RWPE2 (cell line): Measurements from ENCODE around the gene CEACAM21.

ENCODE experiments used
- ATAC-seq: fragments of 200-7000 bp; cut with Tn5 transposase; 3 replicates; pipeline ENCODE4 v1.9.1; 2021; ENCODE audit warnings: low read depth
- DNase-seq: peaks from one replicate; pipeline ENCODE4 v3.0.0-alpha.2; 2020; ENCODE audit warnings: low spot score
- H3K27ac ChIP-seq: fragments of 450-650 bp; 2 replicates; pipeline ENCODE4 v1.5.1; 2017; ENCODE audit warnings: mild to moderate bottlenecking; ENCODE audit not compliant: poor library complexity, severe bottlenecking
- H3K27me3 ChIP-seq: fragments of 250-450 bp; sonication (Bioruptor Pico); 2 replicates; pipeline ENCODE4 v1.5.1; 2021; ENCODE audit warnings: mild to moderate bottlenecking, moderate library complexity; ENCODE audit not compliant: insufficient read depth, poor library complexity, severe bottlenecking
- H3K36me3 ChIP-seq: fragments of 250-450 bp; sonication (Bioruptor Pico); 2 replicates; pipeline ENCODE4 v1.5.1; 2020; ENCODE audit warnings: low read depth, mild to moderate bottlenecking, moderate library complexity
- H3K4me1 ChIP-seq: fragments of 250-450 bp; sonication (Bioruptor Pico); 2 replicates; pipeline ENCODE4 v1.5.1; 2021; ENCODE audit warnings: mild to moderate bottlenecking, moderate library complexity; ENCODE audit not compliant: insufficient read depth, poor library complexity, severe bottlenecking
- H3K4me3 ChIP-seq: fragments of 250-450 bp; sonication (Bioruptor Pico); 2 replicates; pipeline ENCODE4 v1.5.1; 2021; ENCODE audit warnings: mild to moderate bottlenecking, moderate library complexity; ENCODE audit not compliant: severe bottlenecking
- H3K9me3 ChIP-seq: fragments of 250-450 bp; sonication (Bioruptor Pico); 2 replicates; pipeline ENCODE4 v1.5.1; 2021; ENCODE audit warnings: mild to moderate bottlenecking, moderate library complexity; ENCODE audit not compliant: severe bottlenecking
- TF ChIP-seq, protein P1 (sequence below): fragments of 450-650 bp; IDR thresholded peaks from one replicate; pipeline ENCODE4 v1.5.1; 2017; ENCODE audit warnings: mild to moderate bottlenecking, moderate library complexity; ENCODE audit not compliant: poor library complexity, severe bottlenecking

The CEACAM21 gene

DNA sequence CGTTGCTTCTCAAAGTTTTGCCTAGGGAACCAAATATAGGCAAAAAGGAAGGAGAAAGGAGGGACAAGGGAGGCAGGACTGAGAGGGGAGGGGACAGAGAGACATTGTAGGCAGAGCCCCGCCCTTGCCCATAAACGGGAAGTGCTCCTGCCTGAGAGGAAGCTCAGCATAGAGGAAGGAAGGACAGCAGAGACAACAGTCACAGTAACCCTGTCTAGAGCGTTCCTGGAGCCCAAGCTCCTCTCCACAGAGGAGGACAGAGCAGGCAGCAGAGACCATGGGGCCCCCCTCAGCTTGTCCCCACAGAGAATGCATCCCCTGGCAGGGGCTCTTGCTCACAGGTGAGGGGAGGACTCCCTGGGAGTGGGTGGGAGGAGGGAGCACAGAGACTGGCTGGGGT lies at the start of gene CEACAM21:
Gene CEACAM21, plus strand, starts transcription at position 169 of the 400 bp plus-strand sequence. Its CDS starts 109 bp downstream, at position 278.
- Histone ChIP-seq H3K4me1 (no peaks in the 10 kb centered on the region), H3K27ac (no peak within 1 kb of the TSS), H3K27me3 (peaks cover 6% of the 10 kb centered on the region), H3K36me3 (no peaks in the 10 kb centered on the region), H3K4me3 (no peak within 1 kb of the TSS), H3K9me3 (no peaks in the 10 kb centered on the region)
- DNase-seq (no peak), ATAC-seq (0 out of 3 replicates have a peak, but pooled peaks have one; percentile 27)
- TF ChIP-seq, protein P1, sequence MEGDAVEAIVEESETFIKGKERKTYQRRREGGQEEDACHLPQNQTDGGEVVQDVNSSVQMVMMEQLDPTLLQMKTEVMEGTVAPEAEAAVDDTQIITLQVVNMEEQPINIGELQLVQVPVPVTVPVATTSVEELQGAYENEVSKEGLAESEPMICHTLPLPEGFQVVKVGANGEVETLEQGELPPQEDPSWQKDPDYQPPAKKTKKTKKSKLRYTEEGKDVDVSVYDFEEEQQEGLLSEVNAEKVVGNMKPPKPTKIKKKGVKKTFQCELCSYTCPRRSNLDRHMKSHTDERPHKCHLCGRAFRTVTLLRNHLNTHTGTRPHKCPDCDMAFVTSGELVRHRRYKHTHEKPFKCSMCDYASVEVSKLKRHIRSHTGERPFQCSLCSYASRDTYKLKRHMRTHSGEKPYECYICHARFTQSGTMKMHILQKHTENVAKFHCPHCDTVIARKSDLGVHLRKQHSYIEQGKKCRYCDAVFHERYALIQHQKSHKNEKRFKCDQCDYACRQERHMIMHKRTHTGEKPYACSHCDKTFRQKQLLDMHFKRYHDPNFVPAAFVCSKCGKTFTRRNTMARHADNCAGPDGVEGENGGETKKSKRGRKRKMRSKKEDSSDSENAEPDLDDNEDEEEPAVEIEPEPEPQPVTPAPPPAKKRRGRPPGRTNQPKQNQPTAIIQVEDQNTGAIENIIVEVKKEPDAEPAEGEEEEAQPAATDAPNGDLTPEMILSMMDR = no peak

DNA sequence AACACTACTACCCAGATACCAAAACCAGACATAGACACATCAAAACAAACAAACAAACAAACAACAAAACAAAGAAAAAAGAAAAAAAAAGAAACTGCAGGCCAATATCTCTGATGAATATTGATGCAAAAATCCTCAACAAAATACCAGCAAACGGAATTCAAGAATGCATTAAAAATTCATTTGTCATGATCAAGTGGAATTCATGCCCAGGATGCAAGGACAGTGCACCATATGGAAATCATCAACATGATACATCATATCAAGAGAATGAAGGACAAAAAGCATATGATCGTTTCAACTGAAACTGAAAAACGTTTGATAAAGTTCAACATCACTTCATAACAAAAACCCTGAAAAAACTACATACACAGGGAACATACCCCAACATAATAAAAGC lies 48.9 kb upstream of the CEACAM21 start:
- Histone ChIP-seq H3K36me3 (no peaks in the 10 kb centered on the region), H3K27me3 (peaks cover 61% of the 10 kb centered on the region), H3K4me3 (no peak overlapping the region), H3K27ac (no peak overlapping the region), H3K9me3 (no peaks in the 10 kb centered on the region), H3K4me1 (no peaks in the 10 kb centered on the region)
- DNase-seq = no peak
- ATAC-seq = no peak
- TF ChIP-seq, protein P1 = no peak

DNA sequence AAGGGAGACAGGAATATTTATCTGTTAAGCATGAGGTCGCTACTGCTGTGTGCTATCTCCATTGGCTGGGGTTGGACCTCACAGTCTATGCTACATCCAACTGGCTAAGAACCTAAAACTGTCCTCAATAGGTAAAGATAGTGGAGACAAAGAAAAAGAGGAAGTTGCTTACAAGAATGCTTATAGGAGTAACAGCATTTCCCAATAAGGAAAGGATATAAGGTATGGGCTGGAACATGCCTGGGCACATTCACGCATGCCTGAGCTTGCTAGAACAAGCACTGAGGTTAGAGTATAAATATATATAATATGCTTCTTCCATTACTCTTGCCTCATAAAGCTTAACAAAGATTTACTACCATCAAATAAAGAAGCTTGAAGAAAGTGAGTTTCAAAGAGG lies 47.9 kb upstream of the CEACAM21 start:
- Histone ChIP-seq H3K27ac (no peak overlapping the region), H3K4me1 (no peaks in the 10 kb centered on the region), H3K9me3 (no peaks in the 10 kb centered on the region), H3K4me3 (no peak overlapping the region), H3K27me3 (peaks cover 51% of the 10 kb centered on the region), H3K36me3 (no peaks in the 10 kb centered on the region)
- TF ChIP-seq, protein P1 = no peak
- DNase-seq (no peak), ATAC-seq (no peak)

DNA sequence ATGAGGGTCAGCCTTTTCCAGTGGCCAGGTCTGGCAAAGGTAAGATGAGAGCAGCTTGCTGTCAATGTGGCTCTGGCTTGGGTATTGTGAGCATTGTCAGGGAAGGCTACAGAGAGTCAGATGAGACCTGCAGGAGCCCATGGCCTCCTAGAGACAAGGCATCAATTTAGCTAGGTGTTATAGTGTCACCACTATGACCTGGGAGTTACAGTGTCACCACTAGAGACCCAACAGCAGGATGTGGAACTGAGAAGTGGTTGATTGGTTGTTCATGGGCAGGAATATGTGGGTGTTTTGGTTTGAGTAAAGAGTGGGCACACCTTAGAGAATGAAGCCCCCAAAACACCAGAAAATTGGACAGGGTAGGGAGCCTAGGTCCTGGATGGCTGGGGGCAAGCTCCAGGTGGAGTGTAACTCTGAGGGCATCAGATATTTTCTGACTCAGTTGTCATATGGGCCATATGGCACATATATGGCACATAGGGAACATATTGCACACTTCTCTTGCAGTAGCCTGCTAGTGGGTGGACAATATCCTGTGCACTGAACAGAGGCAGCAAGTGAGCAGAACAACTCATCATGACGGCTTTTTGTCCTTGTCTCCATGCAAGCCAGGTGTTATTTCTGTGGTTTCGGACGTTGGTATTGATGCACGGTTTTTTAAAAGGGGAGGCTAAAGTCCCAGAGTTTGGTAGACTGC lies 46.3 kb upstream of the CEACAM21 start:
- no peaks in the 10 kb centered on the region for H3K4me1 ChIP-seq

DNA sequence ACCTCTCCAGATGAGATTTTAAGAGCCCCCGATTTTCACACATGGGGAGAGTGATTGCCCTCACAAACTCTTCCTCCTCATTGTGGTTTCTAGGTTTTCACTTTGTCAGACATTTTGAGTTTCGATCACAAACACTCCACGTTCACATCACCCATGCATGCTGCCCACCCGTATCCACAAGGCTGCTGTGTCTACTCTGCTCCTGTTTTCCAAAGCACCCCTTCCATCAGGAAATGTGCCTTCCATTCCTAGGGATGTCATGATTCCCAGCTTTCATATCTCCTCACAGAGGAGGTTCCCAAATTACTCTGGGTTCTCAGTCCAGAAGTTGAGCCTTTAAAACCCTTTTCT lies 45.8 kb upstream of the CEACAM21 start:
- ATAC-seq (no peak), DNase-seq (no peak)
- TF ChIP-seq, protein P1 = no peak
- Histone ChIP-seq H3K4me1 (no peaks in the 10 kb centered on the region), H3K27me3 (peaks cover 45% of the 10 kb centered on the region), H3K36me3 (no peaks in the 10 kb centered on the region), H3K4me3 (no peak overlapping the region), H3K9me3 (no peaks in the 10 kb centered on the region), H3K27ac (no peak overlapping the region)

More for the DNA sequence above, 46.3 kb upstream of the CEACAM21 start:
- no peak overlapping the region for H3K27ac ChIP-seq
- no peaks in the 10 kb centered on the region for H3K36me3 ChIP-seq
- H3K4me3 ChIP-seq = no peak overlapping the region
- H3K9me3 ChIP-seq = no peaks in the 10 kb centered on the region
- no peak for ATAC-seq
- peaks cover 45% of the 10 kb centered on the region for H3K27me3 ChIP-seq
- DNase-seq = no peak
- TF ChIP-seq, protein P1 = no peak
